DMS153 (cell line): ENCODE measurements around the gene GRB14.
"Not testable (repeated sequence)": the region's sequence is repeated elsewhere in the genome, so short reads cannot be mapped to it uniquely, and the experiment has no call there.

Experiments used
- DNase-seq: peaks from one replicate; lab custom pipeline; 2025; lab: John Stamatoyannopoulos, UW

Gene GRB14

GRCh38 chr2:164495491-164496223 is 125.6 kb downstream of the GRB14 start:
- DNase-seq: no peak

DNA sequence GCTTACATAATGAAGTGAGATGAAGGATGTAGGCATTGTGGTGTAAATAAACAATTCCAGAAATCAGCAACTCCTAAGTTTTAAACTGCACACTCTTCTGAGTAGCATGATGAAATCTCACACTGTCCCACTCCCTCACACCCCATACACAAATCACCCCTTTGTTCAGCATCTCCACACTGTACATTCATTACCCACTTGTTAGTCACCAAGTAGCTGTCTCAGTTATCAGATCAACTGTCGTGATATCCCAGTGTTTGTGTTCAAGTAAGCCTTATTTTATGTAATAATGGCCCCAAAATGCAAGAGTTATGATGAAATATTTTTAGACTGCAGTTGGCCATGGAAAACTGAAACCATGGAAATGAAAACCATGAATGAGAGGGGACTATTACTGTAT is 135.7 kb downstream of the GRB14 start:
- no peak for DNase-seq

GRCh38 chr2:164479460-164479859 is 141.8 kb downstream of the GRB14 start:
- no peak for DNase-seq

- no peak for DNase-seq
Observed at GRCh38 chr2:164478205-164478604, 143.1 kb downstream of the GRB14 start.

GRCh38 chr2:164474873-164475272 is 146.4 kb downstream of the GRB14 start:
- DNase-seq: no peak

DNA sequence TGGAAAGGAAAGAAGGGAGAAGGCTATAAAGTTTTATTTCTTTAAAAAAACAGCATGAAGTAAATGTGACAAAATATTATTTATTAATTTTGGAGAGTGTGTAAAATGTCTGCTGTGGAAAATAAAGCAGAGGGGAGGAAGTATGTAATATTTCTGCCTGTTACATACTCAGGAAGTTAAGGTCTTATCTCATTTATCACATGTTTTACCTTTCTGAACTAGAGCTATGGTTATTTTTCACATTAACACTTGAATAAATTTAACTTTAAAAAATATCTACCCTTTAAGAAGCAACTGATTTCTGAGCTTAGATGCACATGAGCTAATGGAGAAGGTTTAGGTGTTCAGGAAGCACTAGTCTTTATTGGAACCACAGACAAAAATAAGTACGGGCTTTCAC is 148.3 kb downstream of the GRB14 start:
- DNase-seq: no peak

GRCh38 chr2:164465047-164465446 is 156.2 kb downstream of the GRB14 start:
- DNase-seq: not testable (repeated sequence)

DNA sequence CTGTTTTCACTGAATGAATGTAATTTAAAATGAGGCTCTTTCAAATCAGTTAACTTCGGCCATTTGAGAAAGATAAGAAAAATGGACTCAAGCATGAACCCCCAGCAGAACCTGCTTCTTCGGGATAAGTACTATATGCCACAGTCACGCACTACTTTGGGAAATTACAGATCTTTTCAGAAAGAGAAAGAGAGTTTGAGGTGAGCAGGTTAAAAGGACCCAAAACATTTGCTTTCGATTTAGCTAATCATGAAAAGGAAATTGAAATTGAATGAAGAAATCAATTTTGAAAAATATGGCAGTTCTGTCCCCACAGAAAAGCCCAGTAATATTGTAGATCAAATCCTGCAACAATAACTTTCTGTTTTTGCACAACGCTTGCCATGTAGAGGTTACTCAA is 156.9 kb downstream of the GRB14 start:
- DNase-seq: no peak

- DNase-seq: peak; percentile 11
Observed at GRCh38 chr2:164458792-164459191, 162.5 kb downstream of the GRB14 start.

- DNase-seq: no peak
Observed at GRCh38 chr2:164457271-164457670, 164.0 kb downstream of the GRB14 start.

- DNase-seq: peak; percentile 41
Observed at GRCh38 chr2:164456619-164457018, 164.7 kb downstream of the GRB14 start.

GRCh38 chr2:164453656-164454305 is 167.5 kb downstream of the GRB14 start:
- DNase-seq: no peak

GRCh38 chr2:164450278-164450677 is 171.0 kb downstream of the GRB14 start:
- no peak for DNase-seq

- no peak for DNase-seq
Observed at GRCh38 chr2:164449706-164450105, 171.6 kb downstream of the GRB14 start.

DNA sequence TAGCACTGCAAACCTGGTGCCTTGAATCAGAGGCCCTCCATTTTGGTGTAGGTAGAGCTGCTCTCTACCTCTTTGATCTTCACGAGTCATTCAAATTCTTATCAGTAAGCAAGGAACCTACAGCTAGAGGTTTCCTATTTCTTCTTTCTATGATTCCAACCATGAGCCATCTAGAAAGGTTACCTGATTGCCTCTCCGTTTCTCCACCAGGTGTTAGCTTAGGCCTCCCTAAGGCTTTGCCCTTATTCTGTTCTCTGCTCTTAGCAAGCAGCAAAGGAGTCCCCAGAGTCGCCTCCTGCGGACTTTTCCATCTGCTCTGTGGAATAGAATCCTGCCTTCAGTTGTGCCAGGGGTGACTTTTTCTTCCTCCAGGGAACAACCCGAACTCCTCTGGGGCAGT is 173.6 kb downstream of the GRB14 start:
- DNase-seq: no peak
